ENCODE measurements around the gene ERP44.

Gene ERP44

DNA sequence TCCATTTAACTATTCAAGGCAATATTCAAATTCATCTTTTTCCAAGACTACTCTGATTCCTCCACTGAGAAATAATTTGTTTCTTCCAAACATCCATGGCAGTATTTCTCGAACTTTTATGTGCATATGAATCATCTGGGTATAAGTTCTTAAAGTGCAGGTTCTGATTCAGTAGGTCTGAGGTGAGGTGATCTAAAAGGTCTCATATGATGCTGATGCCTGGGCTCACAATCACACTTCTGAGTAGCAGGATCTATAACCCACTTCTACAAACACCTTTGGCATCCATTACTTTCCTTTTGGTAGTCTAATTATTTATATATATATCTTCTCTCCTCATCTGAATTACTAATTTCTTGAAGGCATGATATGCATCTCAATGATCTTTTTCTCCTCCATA is 7.2 kb downstream of the ERP44 start:
- TF ChIP-seq SUZ12 (IDR thresholded peaks at IDR 0.05; ENCODE audit: extremely low read depth, insufficient read depth, insufficient read length), result no peak
- TF ChIP-seq ZNF274 (IDR thresholded peaks at IDR 0.05; ENCODE audit: low read depth, low read length), result no peak
- TF ChIP-seq YY1 (IDR thresholded peaks at IDR 0.05; ENCODE audit: insufficient read depth, insufficient read length), result no peak
- H3K27me3 ChIP-seq (ENCODE audit: insufficient read depth, insufficient read length), result no peaks in the 10 kb centered on the region
- no peak for DNase-seq (ENCODE audit: low read depth, low spot score)
- H3K4me3 ChIP-seq (ENCODE audit: insufficient read length, low read depth), result no peak overlapping the region
- H3K9ac ChIP-seq (ENCODE audit: insufficient read length, low read depth), result no peak overlapping the region
- H3K4me1 ChIP-seq (ENCODE audit: insufficient read depth, insufficient read length), result no peaks in the 10 kb centered on the region
- H3K36me3 ChIP-seq (ENCODE audit: insufficient read depth, insufficient read length, low read length), result no peaks in the 10 kb centered on the region
- no peaks in the 10 kb centered on the region for H3K9me3 ChIP-seq (ENCODE audit: insufficient read depth, low read length)

DNA sequence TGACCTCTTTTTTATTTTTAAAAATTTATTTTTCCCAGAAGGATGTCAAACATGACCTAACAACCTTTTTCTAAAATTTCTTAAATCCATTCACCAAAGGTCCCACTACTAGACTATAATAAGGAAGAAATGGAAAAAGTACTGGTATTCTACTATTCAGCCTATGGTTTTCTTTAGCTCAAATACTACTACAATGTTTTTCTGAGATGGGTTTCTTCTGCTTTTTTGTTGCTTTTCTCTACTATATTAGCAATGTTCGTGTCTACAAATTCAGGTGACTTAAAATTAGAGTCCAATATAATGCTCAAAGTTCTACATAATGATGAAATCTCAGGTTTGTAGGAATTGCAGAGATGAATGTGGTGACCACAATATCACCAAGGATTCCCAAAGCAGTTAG is 7.9 kb downstream of the ERP44 start:
- no peaks in the 10 kb centered on the region for H3K36me3 ChIP-seq (ENCODE audit: insufficient read depth, insufficient read length, low read length)
- H3K9ac ChIP-seq (ENCODE audit: insufficient read length, low read depth), result no peak overlapping the region
- H3K27me3 ChIP-seq (ENCODE audit: insufficient read depth, insufficient read length), result no peaks in the 10 kb centered on the region
- no peak for TF ChIP-seq SUZ12 (IDR thresholded peaks at IDR 0.05; ENCODE audit: extremely low read depth, insufficient read depth, insufficient read length)
- TF ChIP-seq ZNF274 (IDR thresholded peaks at IDR 0.05; ENCODE audit: low read depth, low read length), result no peak
- TF ChIP-seq YY1 (IDR thresholded peaks at IDR 0.05; ENCODE audit: insufficient read depth, insufficient read length), result no peak
- H3K9me3 ChIP-seq (ENCODE audit: insufficient read depth, low read length), result no peaks in the 10 kb centered on the region
- H3K4me1 ChIP-seq (ENCODE audit: insufficient read depth, insufficient read length), result no peaks in the 10 kb centered on the region
- no peak for DNase-seq (ENCODE audit: low read depth, low spot score)
- no peak overlapping the region for H3K4me3 ChIP-seq (ENCODE audit: insufficient read length, low read depth)

DNA sequence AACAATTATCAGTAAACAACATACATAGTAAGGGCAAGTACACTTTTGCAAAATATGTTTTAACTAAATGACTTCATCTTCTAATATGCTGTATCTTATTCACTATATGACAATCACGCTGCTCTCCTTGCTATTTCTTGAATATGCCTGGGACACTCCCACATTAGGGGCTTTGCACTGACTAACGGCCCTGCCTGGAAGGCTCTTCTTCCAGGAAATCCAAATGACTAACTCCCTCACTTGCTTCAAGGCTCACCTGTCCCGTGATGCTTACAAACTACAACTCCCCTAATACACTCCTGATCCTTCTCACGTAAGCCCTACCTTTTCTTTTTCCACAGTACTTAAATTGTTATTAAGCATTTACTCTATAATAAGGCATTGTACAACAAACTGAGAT is 10.6 kb downstream of the ERP44 start:
- no peaks in the 10 kb centered on the region for H3K9me3 ChIP-seq (ENCODE audit: insufficient read depth, low read length)
- DNase-seq (ENCODE audit: low read depth, low spot score), result no peak
- no peak for TF ChIP-seq SUZ12 (IDR thresholded peaks at IDR 0.05; ENCODE audit: extremely low read depth, insufficient read depth, insufficient read length)
- TF ChIP-seq ZNF274 (IDR thresholded peaks at IDR 0.05; ENCODE audit: low read depth, low read length), result no peak
- no peak for TF ChIP-seq YY1 (IDR thresholded peaks at IDR 0.05; ENCODE audit: insufficient read depth, insufficient read length)
- no peak overlapping the region for H3K9ac ChIP-seq (ENCODE audit: insufficient read length, low read depth)
- H3K27me3 ChIP-seq (ENCODE audit: insufficient read depth, insufficient read length), result no peaks in the 10 kb centered on the region
- H3K4me3 ChIP-seq (ENCODE audit: insufficient read length, low read depth), result no peak overlapping the region
- no peaks in the 10 kb centered on the region for H3K4me1 ChIP-seq (ENCODE audit: insufficient read depth, insufficient read length)
- no peaks in the 10 kb centered on the region for H3K36me3 ChIP-seq (ENCODE audit: insufficient read depth, insufficient read length, low read length)

DNA sequence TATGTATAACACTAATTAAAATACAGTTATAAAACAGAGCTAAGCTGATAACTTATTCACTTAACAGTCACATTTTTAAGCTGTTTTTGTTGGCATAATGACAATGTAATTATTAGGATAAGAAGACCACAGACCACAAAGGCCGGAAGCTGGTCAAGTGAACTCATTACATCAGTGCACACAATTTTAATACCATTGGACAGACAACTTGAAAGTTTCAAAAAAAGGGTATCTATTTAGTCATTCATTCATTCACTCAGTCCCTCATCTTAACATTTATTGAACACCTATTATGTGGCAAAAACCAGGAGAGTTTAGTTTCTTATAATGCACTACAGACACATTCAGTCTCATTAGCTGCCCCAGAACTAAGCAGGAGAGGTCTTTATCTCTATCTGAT is 11.6 kb downstream of the ERP44 start:
- H3K4me1 ChIP-seq (ENCODE audit: insufficient read depth, insufficient read length), result no peaks in the 10 kb centered on the region
- H3K9ac ChIP-seq (ENCODE audit: insufficient read length, low read depth), result no peak overlapping the region
- H3K36me3 ChIP-seq (ENCODE audit: insufficient read depth, insufficient read length, low read length), result no peaks in the 10 kb centered on the region
- H3K27me3 ChIP-seq (ENCODE audit: insufficient read depth, insufficient read length), result no peaks in the 10 kb centered on the region
- no peaks in the 10 kb centered on the region for H3K9me3 ChIP-seq (ENCODE audit: insufficient read depth, low read length)
- no peak for DNase-seq (ENCODE audit: low read depth, low spot score)
- H3K4me3 ChIP-seq (ENCODE audit: insufficient read length, low read depth), result no peak overlapping the region
- TF ChIP-seq ZNF274 (IDR thresholded peaks at IDR 0.05; ENCODE audit: low read depth, low read length) (no peak), SUZ12 (IDR thresholded peaks at IDR 0.05; ENCODE audit: extremely low read depth, insufficient read depth, insufficient read length) (no peak), YY1 (IDR thresholded peaks at IDR 0.05; ENCODE audit: insufficient read depth, insufficient read length) (no peak)

DNA sequence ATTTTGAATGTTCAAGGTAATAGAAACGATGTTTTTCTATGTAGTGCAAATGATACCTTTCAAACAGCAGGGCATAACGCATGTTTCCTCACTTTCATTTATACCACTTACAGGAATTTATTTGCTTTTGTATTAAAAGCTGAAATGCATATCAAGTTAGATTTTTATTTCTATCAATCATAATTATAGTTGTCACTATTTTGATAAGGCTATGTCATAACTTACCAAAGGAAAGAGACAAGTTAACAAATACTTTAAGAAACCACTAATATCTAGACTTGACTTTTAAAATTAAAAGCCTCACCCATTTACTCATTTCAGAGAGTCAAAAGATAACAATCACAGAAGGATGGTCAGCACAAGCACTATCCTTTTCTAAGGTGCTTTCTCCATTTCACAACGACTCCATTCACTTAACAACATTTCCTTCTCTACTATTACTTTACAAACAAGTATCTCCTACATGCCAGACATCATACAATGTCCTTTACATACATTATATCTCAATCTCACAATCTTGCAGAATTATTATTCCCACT is 12.6 kb downstream of the ERP44 start:
- Histone ChIP-seq H3K4me1 (ENCODE audit: insufficient read depth, insufficient read length) (no peaks in the 10 kb centered on the region), H3K36me3 (ENCODE audit: insufficient read depth, insufficient read length, low read length) (no peaks in the 10 kb centered on the region), H3K27me3 (ENCODE audit: insufficient read depth, insufficient read length) (no peaks in the 10 kb centered on the region), H3K9ac (ENCODE audit: insufficient read length, low read depth) (no peak overlapping the region), H3K4me3 (ENCODE audit: insufficient read length, low read depth) (no peak overlapping the region), H3K9me3 (ENCODE audit: insufficient read depth, low read length) (no peaks in the 10 kb centered on the region)
- no peak for TF ChIP-seq SUZ12 (IDR thresholded peaks at IDR 0.05; ENCODE audit: extremely low read depth, insufficient read depth, insufficient read length)
- no peak for DNase-seq (ENCODE audit: low read depth, low spot score)

DNA sequence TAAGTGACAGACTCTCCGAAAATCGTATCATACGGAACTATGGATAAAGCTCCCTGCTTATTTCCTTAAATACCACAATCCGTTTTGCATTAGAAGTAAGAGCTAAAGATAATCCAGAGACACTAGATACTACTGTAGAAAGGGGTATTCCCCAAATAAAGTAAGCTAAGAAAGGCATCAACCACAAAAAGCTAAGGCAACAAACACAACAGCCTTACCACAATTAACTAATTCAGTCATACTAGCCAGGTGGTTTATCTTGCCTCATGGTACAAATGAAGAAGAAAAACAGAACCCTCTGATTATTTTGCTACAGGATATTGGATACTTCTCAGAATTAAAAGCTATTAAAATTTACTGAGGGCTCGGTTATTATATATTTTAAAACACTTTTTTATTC is 14.1 kb downstream of the ERP44 start:
- H3K36me3 ChIP-seq (ENCODE audit: insufficient read depth, insufficient read length, low read length), result no peaks in the 10 kb centered on the region
- no peaks in the 10 kb centered on the region for H3K27me3 ChIP-seq (ENCODE audit: insufficient read depth, insufficient read length)
- TF ChIP-seq YY1 (IDR thresholded peaks at IDR 0.05; ENCODE audit: insufficient read depth, insufficient read length), result no peak
- no peak for TF ChIP-seq ZNF274 (IDR thresholded peaks at IDR 0.05; ENCODE audit: low read depth, low read length)
- TF ChIP-seq SUZ12 (IDR thresholded peaks at IDR 0.05; ENCODE audit: extremely low read depth, insufficient read depth, insufficient read length), result no peak
- H3K9ac ChIP-seq (ENCODE audit: insufficient read length, low read depth), result no peak overlapping the region
- H3K9me3 ChIP-seq (ENCODE audit: insufficient read depth, low read length), result no peaks in the 10 kb centered on the region
- no peak for DNase-seq (ENCODE audit: low read depth, low spot score)
- no peaks in the 10 kb centered on the region for H3K4me1 ChIP-seq (ENCODE audit: insufficient read depth, insufficient read length)
- no peak overlapping the region for H3K4me3 ChIP-seq (ENCODE audit: insufficient read length, low read depth)

DNA sequence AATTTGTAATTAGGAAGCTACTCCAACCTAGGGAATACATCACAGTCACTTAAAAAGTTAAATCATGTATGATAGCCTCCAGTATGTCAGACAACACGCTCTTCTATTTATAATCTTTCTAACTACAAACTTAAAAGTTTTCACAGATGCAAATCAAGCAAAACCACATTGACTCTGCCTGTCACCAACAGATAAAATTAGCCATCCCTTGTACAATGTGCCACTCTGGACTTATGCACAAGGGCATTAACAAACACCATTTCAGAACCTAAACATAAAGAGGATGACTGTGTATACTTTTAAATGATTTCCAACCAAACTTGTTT is 14.7 kb downstream of the ERP44 start:
- TF ChIP-seq YY1 (IDR thresholded peaks at IDR 0.05; ENCODE audit: insufficient read depth, insufficient read length) (no peak), ZNF274 (IDR thresholded peaks at IDR 0.05; ENCODE audit: low read depth, low read length) (no peak), SUZ12 (IDR thresholded peaks at IDR 0.05; ENCODE audit: extremely low read depth, insufficient read depth, insufficient read length) (no peak)
- Histone ChIP-seq H3K36me3 (ENCODE audit: insufficient read depth, insufficient read length, low read length) (no peaks in the 10 kb centered on the region), H3K4me3 (ENCODE audit: insufficient read length, low read depth) (no peak overlapping the region), H3K9ac (ENCODE audit: insufficient read length, low read depth) (no peak overlapping the region), H3K9me3 (ENCODE audit: insufficient read depth, low read length) (no peaks in the 10 kb centered on the region), H3K27me3 (ENCODE audit: insufficient read depth, insufficient read length) (no peaks in the 10 kb centered on the region), H3K4me1 (ENCODE audit: insufficient read depth, insufficient read length) (no peaks in the 10 kb centered on the region)
- DNase-seq (ENCODE audit: low read depth, low spot score), result no peak

Data from NT2/D1 (cell line).